HEK293T (cell line): ENCODE measurements around the gene SLC35G3.

Source experiments
- ARNT ChIP-seq: fragments of 450-650 bp; IDR thresholded peaks from 2 replicates; pipeline ENCODE4 v1.6.1; 2017; ENCODE audit warnings: mild to moderate bottlenecking
- ELF4 ChIP-seq: fragments of 450-650 bp; IDR thresholded peaks from 2 replicates; pipeline ENCODE4 v1.6.1; 2017; ENCODE audit warnings: antibody characterized with exemption
- FOXA1 ChIP-seq: fragments of 450-650 bp; IDR thresholded peaks from 2 replicates; pipeline ENCODE4 v1.6.1; 2016; ENCODE audit warnings: mild to moderate bottlenecking
- FOXK2 ChIP-seq: fragments of 450-650 bp; IDR thresholded peaks from 2 replicates; pipeline ENCODE4 v1.6.1; 2016; ENCODE audit warnings: mild to moderate bottlenecking
- LEF1 ChIP-seq: fragments of 450-650 bp; IDR thresholded peaks from 2 replicates; pipeline ENCODE4 v1.6.1; 2017; ENCODE audit warnings: mild to moderate bottlenecking, borderline replicate concordance
- SP1 ChIP-seq: fragments of 450-650 bp; IDR thresholded peaks from 2 replicates; pipeline ENCODE4 v1.6.1; 2017
- SUZ12 ChIP-seq: fragments of 450-650 bp; IDR thresholded peaks from 2 replicates; pipeline ENCODE4 v1.6.1; 2016; ENCODE audit warnings: mild to moderate bottlenecking
- TARDBP ChIP-seq: fragments of 450-650 bp; IDR thresholded peaks from 2 replicates; pipeline ENCODE4 v1.6.1; 2016
- ZNF384 ChIP-seq: fragments of 450-650 bp; IDR thresholded peaks from 2 replicates; pipeline ENCODE4 v1.6.1; 2016

DNA sequence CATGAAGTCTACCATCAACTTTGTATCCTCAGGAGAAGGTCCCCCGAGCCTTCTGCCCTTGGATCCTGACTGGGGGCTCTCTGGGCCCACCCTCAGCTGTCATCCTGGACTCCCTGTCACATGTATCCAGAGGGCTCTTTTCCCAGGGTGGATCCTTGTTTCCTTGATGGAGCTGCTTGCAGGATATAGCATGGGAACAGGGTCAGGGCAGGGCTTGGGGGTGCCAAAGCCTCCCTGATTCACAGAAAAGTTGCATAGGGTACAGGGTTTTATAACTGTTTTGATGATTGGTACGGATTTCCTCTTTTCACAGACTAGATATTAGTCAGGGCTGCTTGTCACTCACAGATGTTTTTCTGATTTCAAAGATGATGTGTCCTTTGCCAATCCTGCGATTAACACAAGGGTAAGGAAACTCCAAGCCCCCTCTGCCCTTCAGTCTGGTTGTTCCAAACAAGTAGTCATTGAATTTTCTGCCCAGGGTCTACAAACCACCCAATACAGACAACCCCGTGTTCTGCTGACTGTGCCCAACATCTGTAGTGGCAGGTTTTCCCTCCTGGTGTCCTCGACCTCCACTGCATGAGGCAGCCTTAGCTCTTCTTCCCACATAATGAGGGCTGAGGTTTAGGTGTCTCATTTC is 20.6 kb upstream of the SLC35G3 start:
- TF ChIP-seq FOXA1 (no peak), SUZ12 (no peak), ZNF384 (no peak), TARDBP (no peak), LEF1 (no peak), ELF4 (no peak), SP1 (no peak), FOXK2 (no peak), ARNT (no peak)
